ENCODE data around the gene TCP1.

GRCh38 chr6:159766906-159767305 is 22.5 kb downstream of the TCP1 start:
- TF ChIP-seq CTCF (IDR thresholded peaks at IDR 0.05): no peak
- no peak for TF ChIP-seq EP300 (IDR thresholded peaks at IDR 0.05)
